Measurements from ENCODE around the gene CERKL.
"Not testable (repeated sequence)": the region's sequence is repeated elsewhere in the genome, so short reads cannot be mapped to it uniquely, and the experiment has no call there.

Gene CERKL

GRCh38 chr2:181656450-181657291 is at the start of gene CERKL:
TSS of gene CERKL (minus strand) at chr2:181657105. CDS start at chr2:181657006, 99 bp downstream.
- no peak for DNase-seq

- DNase-seq = not testable (repeated sequence)
These were observed 45.6 kb upstream of the CERKL start for GRCh38 chr2:181702519-181702918.

GRCh38 chr2:181698223-181698622 is 41.3 kb upstream of the CERKL start:
- DNase-seq = no peak

- DNase-seq = no peak
These were observed 40.7 kb upstream of the CERKL start for GRCh38 chr2:181697571-181697970.

GRCh38 chr2:181697126-181697525 is 40.2 kb upstream of the CERKL start:
- DNase-seq = no peak

GRCh38 chr2:181694271-181694670 is 37.4 kb upstream of the CERKL start:
- DNase-seq = no peak

GRCh38 chr2:181690860-181691259 is 34.0 kb upstream of the CERKL start:
- DNase-seq = no peak

- no peak for DNase-seq
These were observed 29.8 kb upstream of the CERKL start for GRCh38 chr2:181686576-181687185.

GRCh38 chr2:181685150-181685688 is 28.3 kb upstream of the CERKL start:
- no peak for DNase-seq

- no peak for DNase-seq
These were observed 27.7 kb upstream of the CERKL start for GRCh38 chr2:181684454-181685149.

GRCh38 chr2:181683518-181684453 is 26.9 kb upstream of the CERKL start:
- no peak for DNase-seq

GRCh38 chr2:181682795-181683517 is 26.1 kb upstream of the CERKL start:
- no peak for DNase-seq

- DNase-seq = no peak
These were observed 25.3 kb upstream of the CERKL start for GRCh38 chr2:181682026-181682789.

GRCh38 chr2:181680937-181681811 is 24.3 kb upstream of the CERKL start:
- DNase-seq = no peak

GRCh38 chr2:181680055-181680936 is 23.4 kb upstream of the CERKL start, which contains the start of gene NEUROD1:
TSS of gene NEUROD1 (minus strand) at chr2:181680517. CDS start at chr2:181678860, 1,657 bp downstream.
- no peak for DNase-seq

GRCh38 chr2:181679544-181679979 is 22.7 kb upstream of the CERKL start:
- DNase-seq = no peak

- DNase-seq = no peak
These were observed 22.1 kb upstream of the CERKL start for GRCh38 chr2:181678861-181679543.

All from NCI-H187 treated with DMSO at 0.1 percent for 48 hours (cell line).